HepG2 (cell line): ENCODE measurements around the gene SV2B.

ENCODE experiments used
- GATAD1 ChIP-seq: IDR thresholded peaks from 2 replicates; pipeline ENCODE4 v1.6.1; 2016; ENCODE audit warnings: missing genetic modification reagents, missing compliant biosample characterization
- MAZ ChIP-seq, 2 experiments: sonication (generic) in 1 of 2; formaldehyde crosslinking in 1 of 2; IDR thresholded peaks; 2 replicates each; pipeline versions ENCODE4 v1.5.0 to v1.6.1; 2012 to 2020; ENCODE audit warnings: low read depth in 2 of 2, mild to moderate bottlenecking in 2 of 2, borderline replicate concordance in 1 of 2, improper control_type of control experiment in 1 of 2, low read length in 1 of 2, missing genetic modification reagents in 1 of 2, moderate library complexity in 1 of 2
- SNAPC2 ChIP-seq: sonication (generic); formaldehyde crosslinking; IDR thresholded peaks from 2 replicates; pipeline ENCODE4 v1.8.1; 2022; ENCODE audit warnings: mild to moderate bottlenecking, missing genetic modification reagents
- SYNCRIP ChIP-seq: fragments of 200-400 bp; formaldehyde crosslinking; IDR thresholded peaks from 2 replicates; pipeline ENCODE4 v1.6.1; 2018; ENCODE audit warnings: mild to moderate bottlenecking, low read depth, low read length; ENCODE audit not compliant: insufficient read depth
- YEATS4 ChIP-seq: sonication (generic); formaldehyde crosslinking; IDR thresholded peaks from 2 replicates; pipeline ENCODE4 v1.4.0; 2020; ENCODE audit warnings: missing genetic modification reagents, borderline replicate concordance
- ZNF274 ChIP-seq: sonication (generic); formaldehyde crosslinking; IDR thresholded peaks from 2 replicates; pipeline ENCODE4 v1.5.1; 2020; ENCODE audit warnings: mild to moderate bottlenecking, missing genetic modification reagents
- TF ChIP-seq, protein P1 (sequence below): sonication (generic); formaldehyde crosslinking; IDR thresholded peaks from 2 replicates; pipeline ENCODE4 v1.4.0; 2020; ENCODE audit warnings: missing genetic modification reagents

- TF ChIP-seq YEATS4 (CRISPR knock-in tag) (no peak), ZNF274 (CRISPR knock-in tag) (no peak), SYNCRIP (no peak), GATAD1 (CRISPR knock-in tag) (no peak), MAZ (IDR thresholded peaks at IDR 0.05; ENCODE audit: borderline replicate concordance, low read depth, low read length) (no peak), MAZ (CRISPR knock-in tag; IDR thresholded peaks at IDR 0.05; ENCODE audit: low read depth) (no peak), SNAPC2 (no peak)
- TF ChIP-seq, protein P1, sequence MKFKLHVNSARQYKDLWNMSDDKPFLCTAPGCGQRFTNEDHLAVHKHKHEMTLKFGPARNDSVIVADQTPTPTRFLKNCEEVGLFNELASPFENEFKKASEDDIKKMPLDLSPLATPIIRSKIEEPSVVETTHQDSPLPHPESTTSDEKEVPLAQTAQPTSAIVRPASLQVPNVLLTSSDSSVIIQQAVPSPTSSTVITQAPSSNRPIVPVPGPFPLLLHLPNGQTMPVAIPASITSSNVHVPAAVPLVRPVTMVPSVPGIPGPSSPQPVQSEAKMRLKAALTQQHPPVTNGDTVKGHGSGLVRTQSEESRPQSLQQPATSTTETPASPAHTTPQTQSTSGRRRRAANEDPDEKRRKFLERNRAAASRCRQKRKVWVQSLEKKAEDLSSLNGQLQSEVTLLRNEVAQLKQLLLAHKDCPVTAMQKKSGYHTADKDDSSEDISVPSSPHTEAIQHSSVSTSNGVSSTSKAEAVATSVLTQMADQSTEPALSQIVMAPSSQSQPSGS (CRISPR knock-in tag), result no peak
These were observed 83.5 kb downstream of the SV2B start for GRCh38 chr15:91183596-91183995.
